GM21529 (cell line): ENCODE data around the gene OPRM1.

ENCODE experiments used
- ATAC-seq: cut with Tn5 transposase; IDR thresholded peaks from one replicate; pipeline ENCODE4 v1.9.1; 2021; ENCODE audit not compliant: unreplicated experiment

Gene OPRM1

GRCh38 chr6:154080461-154081189 is 41.6 kb downstream of the OPRM1 start:
- no peak for ATAC-seq

DNA sequence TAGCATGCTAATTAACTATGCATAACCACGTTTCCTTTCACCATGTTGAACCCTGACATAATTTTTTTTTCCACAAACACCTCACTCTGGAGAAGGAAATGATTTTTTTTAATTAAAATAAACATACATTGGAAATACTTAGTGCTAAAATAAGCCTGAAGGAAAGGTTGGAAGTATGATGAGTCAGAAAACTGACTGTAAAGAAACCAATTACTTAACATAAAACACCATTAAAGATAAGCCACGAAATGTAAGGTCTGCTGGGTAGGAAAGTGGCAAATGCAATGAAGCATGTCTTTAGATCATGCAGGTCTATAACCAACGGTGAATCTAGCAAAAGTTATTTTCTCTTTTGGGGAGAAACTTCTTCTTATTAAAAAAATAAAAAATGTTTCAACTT is 47.5 kb downstream of the OPRM1 start:
- no peak for ATAC-seq

DNA sequence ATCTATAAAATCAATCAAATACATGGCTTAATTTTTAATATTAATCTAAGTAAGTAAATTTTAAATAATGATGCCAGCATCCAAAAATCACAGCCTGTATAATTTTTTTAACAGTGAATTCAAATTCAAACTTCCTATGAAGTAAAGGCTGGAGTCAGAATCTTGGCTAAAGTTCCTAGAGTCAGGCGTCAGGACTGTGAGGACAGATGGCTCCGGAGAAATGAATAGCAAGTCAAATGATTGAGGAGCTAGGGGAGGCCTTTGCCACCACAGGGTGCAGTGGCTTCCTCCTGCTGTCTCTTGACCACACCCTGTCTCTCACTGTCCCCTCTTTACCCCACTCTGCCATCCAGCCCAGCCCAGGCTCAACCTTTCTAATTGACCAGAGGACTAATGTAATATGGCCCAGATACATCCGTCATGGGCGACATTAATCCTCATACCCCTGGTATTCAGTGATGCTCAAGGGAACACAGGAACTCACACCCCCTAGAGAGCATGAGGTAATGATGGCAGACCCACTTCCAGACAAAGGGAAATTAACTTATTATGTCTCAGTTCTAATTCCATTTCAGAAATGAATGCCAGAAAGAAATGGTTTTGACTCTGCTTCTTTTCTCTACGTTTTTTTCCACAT is 53.4 kb downstream of the OPRM1 start:
- no peak for ATAC-seq

- no peak for ATAC-seq
Measured at GRCh38 chr6:154093231-154094044, 54.4 kb downstream of the OPRM1 start.

- no peak for ATAC-seq
Measured at GRCh38 chr6:154095571-154095970, 56.5 kb downstream of the OPRM1 start.

DNA sequence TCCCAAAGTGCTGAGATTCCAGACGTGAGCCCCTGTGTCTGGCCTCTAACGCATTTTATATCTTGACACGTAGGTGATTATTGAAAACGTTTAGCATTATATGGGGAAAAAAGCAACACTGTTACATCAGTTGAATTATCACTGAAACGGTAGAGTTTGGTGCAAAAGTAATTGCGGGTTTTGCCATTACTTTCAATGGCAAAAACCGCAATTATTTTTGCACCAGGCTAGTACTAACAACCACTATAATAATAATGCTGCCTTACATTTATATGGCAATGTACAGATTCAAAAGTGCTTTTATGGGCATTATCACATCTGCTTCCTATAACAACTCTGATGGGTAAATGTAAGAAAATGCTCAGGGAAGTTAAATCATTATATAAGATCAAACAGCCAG is 57.3 kb downstream of the OPRM1 start:
- ATAC-seq, result no peak

DNA sequence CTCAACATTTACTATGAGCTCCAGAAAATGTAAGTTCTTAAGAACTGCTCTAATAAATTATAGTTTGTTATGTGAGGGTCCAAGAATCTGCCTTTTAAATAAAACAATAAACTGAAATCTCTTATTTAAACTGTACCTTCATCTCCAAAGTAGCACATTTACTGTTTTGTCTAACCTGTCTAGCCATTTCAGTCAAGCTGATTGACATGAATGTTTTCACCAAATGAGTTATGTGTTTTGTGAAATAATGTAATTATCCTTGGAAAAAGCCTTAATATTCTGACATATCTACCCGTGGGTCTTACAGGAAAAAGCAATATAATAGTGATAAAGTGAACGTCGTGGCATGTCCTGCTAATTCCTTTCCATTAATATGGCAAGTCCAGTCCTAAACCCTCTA is 57.8 kb downstream of the OPRM1 start:
- ATAC-seq, result no peak

GRCh38 chr6:154099211-154099610 is 60.2 kb downstream of the OPRM1 start:
- ATAC-seq, result no peak

GRCh38 chr6:154106251-154106650 is 67.2 kb downstream of the OPRM1 start:
- no peak for ATAC-seq

GRCh38 chr6:154111025-154111424 is 72.0 kb downstream of the OPRM1 start:
- no peak for ATAC-seq

GRCh38 chr6:154112181-154112809 is 73.3 kb downstream of the OPRM1 start:
- no peak for ATAC-seq

GRCh38 chr6:154113392-154113791 is 74.4 kb downstream of the OPRM1 start:
- ATAC-seq, result no peak

- no peak for ATAC-seq
Measured at GRCh38 chr6:154117485-154117884, 78.4 kb downstream of the OPRM1 start.

DNA sequence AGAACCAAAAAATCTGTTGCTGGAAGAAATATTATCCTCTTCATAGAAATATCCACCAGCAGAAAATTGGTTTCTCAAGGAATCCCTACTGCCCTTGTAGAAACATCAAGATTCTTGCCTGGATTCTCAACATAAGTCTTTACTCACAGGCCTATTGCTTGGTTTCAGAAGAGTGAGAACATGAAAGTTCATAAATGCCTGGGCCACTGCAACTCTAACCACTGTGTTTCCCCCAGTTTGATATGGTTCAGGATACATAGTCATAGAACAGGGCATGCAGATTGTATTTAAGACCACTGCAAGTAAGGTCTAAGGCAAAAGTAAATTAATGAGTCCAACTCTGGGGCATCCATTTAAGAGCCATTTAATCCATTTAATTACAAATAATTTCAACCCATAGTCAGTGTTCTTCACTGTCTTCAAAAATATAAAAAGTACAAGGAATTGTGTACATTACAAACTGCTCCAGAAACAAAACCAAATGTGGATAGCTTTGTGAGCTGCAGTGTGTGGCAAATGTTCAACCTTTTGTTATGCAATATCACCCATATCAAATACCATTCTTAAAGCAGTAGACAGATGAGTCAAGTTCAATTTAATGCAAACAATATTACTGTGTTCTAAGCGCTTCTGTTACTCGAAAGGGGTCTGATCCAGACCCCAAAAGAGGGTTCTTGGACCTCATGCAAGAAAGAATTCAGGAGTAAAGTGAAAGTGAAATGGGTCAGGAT is 83.3 kb downstream of the OPRM1 start:
- no peak for ATAC-seq

GRCh38 chr6:154123155-154123956 is 84.3 kb downstream of the OPRM1 start:
- ATAC-seq, result no peak

- no peak for ATAC-seq
Measured at GRCh38 chr6:154125421-154125820, 86.4 kb downstream of the OPRM1 start.

- ATAC-seq, result no peak
Measured at GRCh38 chr6:154127657-154128056, 88.6 kb downstream of the OPRM1 start.

DNA sequence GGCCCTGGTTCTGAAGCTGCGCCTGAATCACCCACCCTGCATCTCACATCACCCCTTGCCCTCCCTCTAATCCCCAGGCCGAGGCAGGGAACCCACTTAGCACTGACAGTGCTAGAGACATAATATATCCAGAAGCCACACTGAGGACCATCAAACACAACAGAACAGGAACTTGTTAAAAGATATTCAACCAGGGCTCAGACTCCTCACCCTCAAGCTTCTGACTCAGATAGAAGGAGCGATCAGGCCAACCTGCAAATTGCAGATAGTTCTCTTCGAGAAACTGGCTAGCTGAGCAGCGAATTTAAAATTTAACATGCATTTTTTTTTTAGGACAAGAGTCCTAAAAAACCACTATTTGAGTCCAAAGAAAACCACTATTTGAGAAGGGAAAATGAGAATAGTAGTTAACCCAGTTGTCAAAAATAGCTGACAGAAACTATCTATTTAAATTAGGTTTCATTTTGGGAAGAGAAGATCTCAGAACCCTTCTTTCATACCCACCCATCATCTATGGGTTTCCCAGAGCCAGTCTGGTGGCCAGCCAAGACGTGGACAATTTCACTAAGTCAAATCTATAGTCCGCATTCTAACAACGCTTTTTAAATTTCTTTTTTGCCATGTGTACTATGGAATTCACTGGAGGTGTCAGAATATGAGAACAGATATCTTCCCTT is 95.6 kb downstream of the OPRM1 start:
- ATAC-seq, result no peak

- no peak for ATAC-seq
Measured at GRCh38 chr6:154138793-154139192, 99.8 kb downstream of the OPRM1 start.
